ENCODE data around the gene CACNA1I.
"Not testable (repeated sequence)": the region's sequence is repeated elsewhere in the genome, so short reads cannot be mapped to it uniquely, and the experiment has no call there.

Gene CACNA1I

GRCh38 chr22:39731481-39731880 lies 160.9 kb downstream of the CACNA1I start:
- no peak overlapping the region for H3K27ac ChIP-seq
- TF ChIP-seq ZFX (IDR thresholded peaks at IDR 0.05) (no peak), CTCF (conservative IDR thresholded peaks at IDR 0.05) (no peak)

- H3K27ac ChIP-seq: no peak overlapping the region
- TF ChIP-seq ZFX (IDR thresholded peaks at IDR 0.05) (no peak), CTCF (conservative IDR thresholded peaks at IDR 0.05) (no peak)
Observed at GRCh38 chr22:39731881-39732555, 161.5 kb downstream of the CACNA1I start.

GRCh38 chr22:39732625-39733024 lies 162.1 kb downstream of the CACNA1I start:
- H3K27ac ChIP-seq: no peak overlapping the region
- TF ChIP-seq ZFX (IDR thresholded peaks at IDR 0.05) (no peak), CTCF (conservative IDR thresholded peaks at IDR 0.05) (no peak)

- no peak for TF ChIP-seq ZFX (IDR thresholded peaks at IDR 0.05)
- TF ChIP-seq CTCF (conservative IDR thresholded peaks at IDR 0.05): no peak
- no peak overlapping the region for H3K27ac ChIP-seq
Observed at GRCh38 chr22:39733191-39733590, 162.6 kb downstream of the CACNA1I start.

GRCh38 chr22:39734046-39734445 lies 163.5 kb downstream of the CACNA1I start:
- H3K27ac ChIP-seq: not testable (repeated sequence)

GRCh38 chr22:39734866-39735265 lies 164.3 kb downstream of the CACNA1I start:
- TF ChIP-seq ZFX (IDR thresholded peaks at IDR 0.05) (no peak), CTCF (conservative IDR thresholded peaks at IDR 0.05) (no peak)
- H3K27ac ChIP-seq: no peak overlapping the region

GRCh38 chr22:39735776-39736175 lies 165.2 kb downstream of the CACNA1I start:
- no peak for TF ChIP-seq CTCF (conservative IDR thresholded peaks at IDR 0.05)
- no peak for TF ChIP-seq ZFX (IDR thresholded peaks at IDR 0.05)
- no peak overlapping the region for H3K27ac ChIP-seq

- H3K27ac ChIP-seq: no peak overlapping the region
- TF ChIP-seq ZFX (IDR thresholded peaks at IDR 0.05): no peak
Observed at GRCh38 chr22:39738746-39739145, 168.2 kb downstream of the CACNA1I start.
